NB4 (cell line): ENCODE data around the gene DCLRE1A.

ENCODE experiments used
- POLR2A ChIP-seq: IDR thresholded peaks from 2 replicates; pipeline ENCODE4 v1.6.1; 2011; ENCODE audit warnings: mild to moderate bottlenecking; ENCODE audit not compliant: insufficient read length; ENCODE audit errors: extremely low read depth
- TF ChIP-seq, protein P1 (sequence below): IDR thresholded peaks from one replicate; pipeline ENCODE4 v1.5.1; 2012; ENCODE audit warnings: low read depth, low read length

GRCh38 chr10:113791691-113792090, 62.2 kb downstream of the DCLRE1A start:
- TF ChIP-seq, protein P1, sequence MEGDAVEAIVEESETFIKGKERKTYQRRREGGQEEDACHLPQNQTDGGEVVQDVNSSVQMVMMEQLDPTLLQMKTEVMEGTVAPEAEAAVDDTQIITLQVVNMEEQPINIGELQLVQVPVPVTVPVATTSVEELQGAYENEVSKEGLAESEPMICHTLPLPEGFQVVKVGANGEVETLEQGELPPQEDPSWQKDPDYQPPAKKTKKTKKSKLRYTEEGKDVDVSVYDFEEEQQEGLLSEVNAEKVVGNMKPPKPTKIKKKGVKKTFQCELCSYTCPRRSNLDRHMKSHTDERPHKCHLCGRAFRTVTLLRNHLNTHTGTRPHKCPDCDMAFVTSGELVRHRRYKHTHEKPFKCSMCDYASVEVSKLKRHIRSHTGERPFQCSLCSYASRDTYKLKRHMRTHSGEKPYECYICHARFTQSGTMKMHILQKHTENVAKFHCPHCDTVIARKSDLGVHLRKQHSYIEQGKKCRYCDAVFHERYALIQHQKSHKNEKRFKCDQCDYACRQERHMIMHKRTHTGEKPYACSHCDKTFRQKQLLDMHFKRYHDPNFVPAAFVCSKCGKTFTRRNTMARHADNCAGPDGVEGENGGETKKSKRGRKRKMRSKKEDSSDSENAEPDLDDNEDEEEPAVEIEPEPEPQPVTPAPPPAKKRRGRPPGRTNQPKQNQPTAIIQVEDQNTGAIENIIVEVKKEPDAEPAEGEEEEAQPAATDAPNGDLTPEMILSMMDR: no peak
- TF ChIP-seq POLR2A: no peak
